Limb (tissue), 2 donors: ENCODE measurements around the gene AK4.
"Not testable (repeated sequence)": the region's sequence is repeated elsewhere in the genome, so short reads cannot be mapped to it uniquely, and the experiment has no call there.

ENCODE experiments used
- DNase-seq, 2 donors: peaks; one replicate each; pipeline ENCODE4 v3.0.0-alpha.2; 2016; ENCODE audit errors: extremely low spot score in 2 of 2

The AK4 gene

DNA sequence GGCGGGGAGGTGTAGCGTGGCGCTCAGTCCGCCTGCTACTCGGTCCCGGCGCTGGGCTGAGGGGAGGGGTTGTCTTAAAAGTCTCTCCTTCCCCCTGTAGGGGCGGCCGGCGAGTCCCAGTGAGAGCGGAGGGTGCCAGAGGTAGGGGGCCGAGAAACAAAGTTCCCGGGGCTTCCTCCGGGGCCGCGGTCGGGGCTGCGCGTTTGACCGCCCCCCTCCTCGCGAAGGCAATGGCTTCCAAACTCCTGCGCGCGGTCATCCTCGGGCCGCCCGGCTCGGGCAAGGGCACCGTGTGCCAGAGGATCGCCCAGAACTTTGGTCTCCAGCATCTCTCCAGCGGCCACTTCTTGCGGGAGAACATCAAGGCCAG is at the start of gene AK4:
Gene AK4, plus strand, starts transcription at position 26 of the 370 bp plus-strand sequence. Its CDS starts 205 bp downstream, at position 231.
- not testable (repeated sequence) for DNase-seq

GRCh38 chr1:65103807-65104206 is 44.2 kb upstream of the AK4 start:
- DNase-seq, result no peak

DNA sequence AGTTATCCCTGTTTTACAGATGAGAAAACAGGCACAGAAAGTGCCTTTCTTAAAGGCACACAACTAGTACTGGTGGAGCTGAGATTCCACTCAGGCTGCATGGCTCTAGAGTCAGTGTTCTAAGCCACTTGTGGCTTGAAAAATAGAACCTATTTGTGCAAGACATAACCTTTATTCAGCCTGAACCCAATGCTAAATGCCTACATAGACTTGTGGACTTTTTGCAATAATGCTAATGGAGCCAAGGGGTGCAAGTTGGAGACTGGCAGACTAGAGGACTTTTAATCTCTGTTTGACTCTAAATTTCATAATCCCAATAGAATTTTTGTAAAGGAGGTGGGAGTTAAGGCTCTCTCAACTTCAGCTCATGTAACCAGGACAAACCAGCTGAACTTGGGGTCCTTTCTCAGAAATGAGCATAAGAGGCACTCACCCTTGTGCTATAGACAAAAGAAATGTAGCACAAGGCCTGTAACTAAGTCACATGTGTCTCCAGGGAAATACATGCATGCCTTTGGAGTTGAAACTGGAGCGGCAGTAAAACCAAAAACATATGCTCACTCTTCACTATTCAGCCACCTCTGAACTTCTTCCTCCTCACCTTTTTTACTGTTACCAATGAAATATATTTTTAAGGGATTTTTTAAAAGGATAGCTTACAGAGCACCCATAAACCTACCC is 43.0 kb upstream of the AK4 start:
- DNase-seq, result no peak

- DNase-seq, result no peak
Observed at GRCh38 chr1:65105596-65105995, 42.4 kb upstream of the AK4 start.

- DNase-seq, result no peak
Observed at GRCh38 chr1:65108025-65108642, 39.9 kb upstream of the AK4 start.

DNA sequence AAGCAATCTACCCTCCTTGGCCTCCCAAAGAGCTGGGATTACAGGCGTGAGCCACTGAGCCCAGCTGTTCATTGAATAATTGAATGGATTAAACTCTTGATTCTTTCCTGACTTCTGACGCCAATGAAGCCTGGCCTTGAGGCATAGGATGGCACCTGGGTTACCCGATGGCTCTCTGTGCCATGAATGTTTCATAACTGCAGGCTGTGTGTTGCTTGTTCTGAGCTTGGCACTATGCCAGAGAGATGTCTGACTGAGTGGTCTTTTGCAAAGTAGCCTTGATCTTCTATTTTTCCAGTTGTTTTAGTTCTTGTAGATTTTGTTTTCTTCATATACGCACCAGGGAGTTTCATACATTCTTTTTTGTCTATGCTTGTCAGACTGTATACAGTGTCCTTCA is 38.5 kb upstream of the AK4 start:
- no peak for DNase-seq

DNA sequence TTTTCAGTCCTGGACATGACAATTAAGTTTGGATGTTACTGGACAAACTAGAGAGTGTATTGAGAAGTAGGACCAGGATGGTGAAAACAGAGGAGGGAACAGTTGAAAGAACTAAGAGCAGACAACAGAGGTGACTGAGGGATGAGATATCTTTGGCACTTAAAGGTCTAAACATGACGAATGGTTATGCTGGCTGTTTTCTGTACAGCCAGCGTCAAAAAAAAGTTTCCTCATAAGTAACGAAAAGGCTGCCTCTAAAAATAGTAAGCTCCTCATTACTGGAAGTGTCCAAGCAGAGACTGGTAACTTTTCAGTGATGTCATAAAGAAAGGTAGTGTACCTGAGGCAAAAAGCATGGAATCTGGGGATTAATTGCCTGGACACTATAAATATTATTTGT is 35.2 kb upstream of the AK4 start:
- DNase-seq, result no peak

- no peak for DNase-seq
Observed at GRCh38 chr1:65113298-65113697, 34.7 kb upstream of the AK4 start.

DNA sequence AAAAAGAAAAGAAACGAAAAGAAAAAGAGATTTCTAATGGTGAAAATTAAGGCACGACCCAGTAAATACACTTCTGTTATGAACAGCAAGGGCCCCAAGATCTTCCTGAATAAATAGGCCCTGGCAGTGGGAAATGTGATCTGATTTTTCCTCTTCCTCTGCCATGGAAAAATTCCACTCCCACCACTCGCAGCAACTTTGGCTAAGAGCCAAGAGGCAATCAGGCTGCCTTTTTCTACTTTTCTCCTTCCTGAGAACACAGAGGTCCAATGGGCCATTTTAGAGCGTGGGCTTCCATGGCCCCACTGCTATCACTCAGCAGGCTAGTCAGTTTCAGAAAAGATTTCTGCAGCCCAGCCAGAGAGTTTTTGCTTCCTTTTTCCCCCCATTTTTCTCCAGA is 33.7 kb upstream of the AK4 start:
- peak; percentile 69 to 77 for DNase-seq

GRCh38 chr1:65119951-65120350 is 28.1 kb upstream of the AK4 start:
- no peak for DNase-seq

- not testable (repeated sequence) for DNase-seq
Observed at GRCh38 chr1:65129104-65129503, 18.9 kb upstream of the AK4 start.

DNA sequence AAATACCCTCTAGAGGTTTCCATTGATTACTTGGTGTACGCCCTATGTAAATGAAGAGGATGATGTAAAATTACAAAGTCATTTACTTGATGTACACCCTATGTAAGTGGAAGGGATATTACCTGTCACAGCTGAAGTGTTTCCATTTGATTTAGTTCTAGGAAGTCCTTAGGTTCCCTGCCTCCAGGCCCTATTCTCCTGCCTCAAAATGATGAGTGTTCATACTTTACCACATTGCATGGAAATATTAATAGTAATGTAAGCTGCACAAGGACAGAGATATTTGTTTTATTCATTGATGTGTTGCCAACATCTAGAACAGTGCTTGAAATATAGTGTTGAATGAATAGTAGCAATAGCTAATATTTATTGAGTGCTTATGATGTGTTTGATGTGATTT is 9.5 kb upstream of the AK4 start:
- DNase-seq, result no peak

DNA sequence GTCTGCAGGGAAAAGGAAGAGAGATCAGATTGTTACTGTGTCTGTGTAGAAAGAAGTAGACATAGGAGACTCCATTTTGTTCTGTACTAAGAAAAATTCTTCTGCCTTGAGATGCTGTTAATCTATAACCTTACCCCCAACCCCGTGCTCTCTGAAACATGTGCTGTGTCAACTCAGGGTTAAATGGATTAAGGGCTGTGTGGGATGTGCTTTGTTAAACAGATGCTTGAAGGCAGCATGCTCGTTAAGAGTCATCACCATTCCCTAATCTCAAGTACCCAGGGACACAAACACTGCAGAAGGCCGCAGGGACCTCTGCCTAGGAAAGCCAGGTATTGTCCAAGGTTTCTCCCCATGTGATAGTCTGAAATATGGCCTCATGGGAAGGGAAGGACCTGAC is 8.2 kb upstream of the AK4 start:
- not testable (repeated sequence) for DNase-seq

- peak in 1 of 2 donors; percentile 57 for DNase-seq
Observed at GRCh38 chr1:65141394-65141793, 6.6 kb upstream of the AK4 start.

- no peak for DNase-seq
Observed at GRCh38 chr1:65141918-65142317, 6.1 kb upstream of the AK4 start.

DNA sequence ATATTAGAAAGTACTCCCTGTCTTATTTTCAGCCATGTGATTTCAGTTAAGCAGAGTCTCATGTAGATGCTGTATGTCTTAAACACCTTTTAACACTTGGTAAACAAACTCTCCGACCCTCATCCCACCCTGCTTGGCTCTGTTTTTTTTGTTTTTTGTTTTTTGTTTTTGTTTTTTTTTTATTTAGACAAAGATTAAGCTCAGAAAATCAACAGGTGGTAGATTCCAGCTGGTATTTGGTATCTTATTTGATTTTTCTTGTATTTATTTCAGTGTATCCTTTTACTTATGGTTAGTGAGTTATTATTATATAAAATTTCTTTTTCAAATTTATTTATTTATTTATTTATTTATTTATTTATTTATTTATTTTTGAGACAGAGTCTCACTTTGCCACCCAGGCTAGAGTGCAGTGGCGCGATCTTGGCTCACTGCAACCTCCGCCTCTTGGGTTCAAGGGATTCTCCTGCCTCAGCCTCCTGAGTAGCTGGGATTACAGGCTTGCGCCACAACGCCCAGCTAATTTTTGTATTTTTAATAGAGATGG is 4.8 kb upstream of the AK4 start:
- not testable (repeated sequence) for DNase-seq

- no peak for DNase-seq
Observed at GRCh38 chr1:65146908-65147423, 1.0 kb upstream of the AK4 start.

DNA sequence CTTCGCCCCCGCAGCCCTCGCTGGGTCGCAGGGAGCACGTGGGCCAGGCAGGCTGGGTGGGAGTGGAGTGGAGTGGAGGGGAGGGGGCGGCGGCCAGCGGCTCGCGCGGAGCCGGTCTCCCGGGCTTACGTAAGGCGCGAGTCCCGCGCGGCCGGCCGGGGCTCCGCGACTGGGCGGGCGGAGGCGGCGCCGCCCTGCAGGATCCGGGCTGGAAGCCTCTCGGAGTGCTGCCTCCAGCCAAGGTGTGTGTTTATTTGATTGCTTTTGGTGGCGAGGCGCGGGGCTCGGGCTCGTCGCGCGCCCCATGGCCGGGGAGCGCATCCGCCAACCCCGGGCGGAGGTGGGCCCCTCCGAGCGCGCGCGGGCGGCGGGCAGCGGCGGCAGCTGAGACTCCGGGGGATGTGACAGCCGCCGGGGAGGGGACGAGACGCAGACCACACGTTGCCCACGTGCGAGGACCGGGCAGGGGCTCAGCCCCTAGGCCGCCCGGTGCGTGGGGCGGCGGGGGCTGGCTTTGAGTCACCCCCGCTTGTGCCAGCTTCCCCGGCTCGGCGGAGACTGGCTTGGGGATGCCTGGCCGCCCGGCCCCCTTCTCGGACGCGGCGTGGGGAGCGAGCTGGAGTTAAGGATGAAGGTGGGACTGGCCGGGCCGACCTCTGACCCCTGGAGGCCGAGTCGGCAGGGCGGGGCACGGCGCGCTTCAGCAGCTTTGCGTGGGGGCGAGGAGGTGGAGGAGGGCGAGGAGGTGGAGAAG is 402 bp upstream of the AK4 start:
- peak in 1 of 2 donors; percentile 74 for DNase-seq

DNA sequence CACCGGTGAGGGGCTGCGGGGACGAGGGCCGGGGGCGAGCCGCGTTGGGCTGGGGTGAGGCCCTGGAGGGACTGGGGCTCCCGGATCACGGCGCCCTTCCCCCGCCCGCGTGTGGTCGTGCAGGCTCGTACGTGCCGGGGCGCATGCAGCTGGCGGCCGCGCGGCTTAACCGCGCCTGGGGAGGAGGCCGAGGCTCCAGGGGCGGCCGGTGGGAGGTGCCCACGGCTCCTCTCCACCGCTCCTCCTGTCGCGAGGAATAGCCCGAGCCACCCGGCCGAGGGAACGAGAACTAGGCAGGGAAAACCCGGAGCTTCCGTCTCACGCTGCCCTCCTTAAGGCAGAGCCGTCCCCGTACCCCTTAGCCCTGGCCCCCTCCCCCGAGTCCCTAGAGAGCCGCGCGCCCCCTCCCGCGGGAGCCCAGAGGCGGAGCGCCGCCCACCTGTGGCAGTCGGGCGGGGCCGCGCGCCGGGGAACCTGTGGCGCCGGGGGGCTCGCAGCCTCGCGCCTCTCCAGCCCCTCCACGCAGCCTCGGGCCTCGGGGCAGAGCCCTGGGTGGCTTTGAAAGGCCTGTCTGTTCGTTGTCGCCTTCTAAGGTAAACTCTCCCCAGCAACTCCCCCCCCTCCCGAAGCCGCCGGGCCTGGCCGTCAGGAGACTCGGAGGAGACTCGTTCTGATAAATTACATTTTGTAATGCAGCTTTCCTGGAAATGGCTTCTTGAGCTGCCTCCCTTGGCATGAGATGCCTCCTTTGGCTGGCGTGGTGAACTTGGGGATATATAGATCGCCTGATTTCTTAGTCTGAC is 746 bp downstream of the AK4 start:
- DNase-seq, result peak in 1 of 2 donors; percentile 77

- DNase-seq, result no peak
Observed at GRCh38 chr1:65149351-65150107, 1.5 kb downstream of the AK4 start.

- DNase-seq, result no peak
Observed at GRCh38 chr1:65150108-65150463, 2.1 kb downstream of the AK4 start.
